Activated CD4-positive, alpha-beta T cell treated with anti-CD3 and anti-CD28 coated beads, Interleukin-2, amount 50 U/mL, for 4 hours (primary cell): ENCODE measurements around the gene DCDC2B.
A peak's percentile ranks its signal among the peaks of the same experiment; 100 is the strongest.
"Not testable (repeated sequence)": the region's sequence is repeated elsewhere in the genome, so short reads cannot be mapped to it uniquely, and the experiment has no call there.

Experiments
- DNase-seq, 2 experiments: peaks; one replicate each; pipeline ENCODE4 v3.0.0-alpha.2; 2020

The DCDC2B gene

GRCh38 chr1:32228771-32229170 is 19.9 kb downstream of the DCDC2B start:
- no peak for DNase-seq

DNA sequence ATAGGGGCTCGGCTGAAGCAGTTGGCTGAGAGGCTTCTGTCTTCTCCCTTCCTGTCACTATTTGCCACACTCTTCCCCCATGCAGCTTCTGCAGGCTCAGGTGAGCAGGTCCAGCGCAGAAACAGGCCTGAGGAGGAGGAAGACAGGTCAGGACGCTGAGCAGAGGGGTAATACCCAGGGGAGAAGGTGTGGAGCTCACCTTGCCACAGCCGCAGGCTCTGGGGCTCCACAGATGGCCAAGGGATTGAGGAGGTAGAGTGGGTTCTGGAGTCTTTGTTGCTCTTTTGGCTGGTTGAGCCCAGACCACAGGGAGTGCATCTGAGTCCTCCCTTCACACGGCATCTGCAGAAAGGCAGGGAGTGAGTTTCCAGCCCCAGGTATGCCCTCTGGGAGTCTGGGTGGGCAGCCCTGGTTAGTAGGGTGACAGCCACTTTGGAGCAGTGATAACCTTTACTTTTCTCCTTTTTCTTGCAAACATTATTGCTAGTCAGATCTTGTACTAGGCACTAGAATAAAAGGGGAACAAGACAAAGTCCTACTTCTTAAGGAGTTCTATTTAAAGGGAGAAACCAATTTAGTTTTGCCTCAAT is 23.0 kb downstream of the DCDC2B start:
- no peak for DNase-seq

DNA sequence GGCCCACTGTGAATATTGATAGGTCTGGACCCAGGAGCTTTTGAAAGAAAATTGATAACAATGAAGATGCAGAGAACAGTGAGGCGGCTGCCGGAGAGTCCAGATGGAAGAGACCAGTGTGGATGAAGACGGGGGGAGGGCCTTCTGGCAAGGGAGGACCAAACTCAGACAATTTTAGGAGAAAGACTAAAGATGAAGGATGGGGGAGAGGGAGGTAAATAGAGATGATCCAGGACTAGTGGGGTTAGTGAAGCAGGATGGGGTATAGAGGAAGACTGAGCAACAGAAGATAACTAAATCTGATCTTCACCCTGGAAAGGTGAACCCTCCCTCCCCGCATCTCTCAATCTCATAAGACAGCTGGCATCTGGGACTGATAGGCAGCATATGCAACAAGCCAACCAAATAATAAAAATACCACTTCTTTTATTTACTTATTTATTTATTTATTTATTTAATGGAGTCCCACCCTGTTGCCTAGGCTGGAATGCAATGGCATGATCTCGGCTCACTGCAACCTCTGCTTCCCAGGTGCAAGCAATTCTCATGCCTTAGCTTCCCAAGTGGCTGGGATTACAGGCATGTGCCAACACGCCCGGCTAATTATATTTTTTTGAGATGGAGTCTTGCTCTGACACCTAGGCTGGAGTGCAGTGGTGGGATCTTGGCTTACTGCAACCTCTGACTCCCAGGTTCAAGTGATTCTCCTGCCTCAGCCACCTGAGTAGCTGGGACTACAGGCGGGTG is 23.8 kb downstream of the DCDC2B start:
- DNase-seq, result no peak

GRCh38 chr1:32234792-32235191 is 25.9 kb downstream of the DCDC2B start:
- no peak for DNase-seq

DNA sequence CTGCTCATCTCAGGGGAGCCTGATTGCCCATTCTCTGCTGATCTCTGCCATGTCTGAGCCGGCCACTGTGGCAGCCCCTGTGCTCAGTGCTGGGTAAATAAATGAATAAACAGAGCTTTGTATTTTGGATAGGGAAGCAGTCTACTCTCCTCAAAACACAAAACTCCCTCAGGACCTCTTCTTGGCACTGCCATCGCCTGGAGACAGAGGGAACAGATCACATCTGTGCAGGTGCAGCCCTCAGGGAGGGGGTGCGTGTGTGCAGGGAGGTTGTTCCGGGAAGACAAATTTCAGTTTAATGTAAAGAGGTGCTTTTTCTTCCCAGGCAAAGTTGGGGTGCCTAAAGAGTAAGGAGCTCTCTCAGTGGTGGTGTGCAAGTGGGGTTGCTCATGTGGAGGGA is 30.4 kb downstream of the DCDC2B start:
- no peak for DNase-seq

- no peak for DNase-seq
Measured at GRCh38 chr1:32239790-32240139, 30.9 kb downstream of the DCDC2B start.

GRCh38 chr1:32240140-32240951 is 31.5 kb downstream of the DCDC2B start:
- DNase-seq, result peak; percentile 45 to 47

DNA sequence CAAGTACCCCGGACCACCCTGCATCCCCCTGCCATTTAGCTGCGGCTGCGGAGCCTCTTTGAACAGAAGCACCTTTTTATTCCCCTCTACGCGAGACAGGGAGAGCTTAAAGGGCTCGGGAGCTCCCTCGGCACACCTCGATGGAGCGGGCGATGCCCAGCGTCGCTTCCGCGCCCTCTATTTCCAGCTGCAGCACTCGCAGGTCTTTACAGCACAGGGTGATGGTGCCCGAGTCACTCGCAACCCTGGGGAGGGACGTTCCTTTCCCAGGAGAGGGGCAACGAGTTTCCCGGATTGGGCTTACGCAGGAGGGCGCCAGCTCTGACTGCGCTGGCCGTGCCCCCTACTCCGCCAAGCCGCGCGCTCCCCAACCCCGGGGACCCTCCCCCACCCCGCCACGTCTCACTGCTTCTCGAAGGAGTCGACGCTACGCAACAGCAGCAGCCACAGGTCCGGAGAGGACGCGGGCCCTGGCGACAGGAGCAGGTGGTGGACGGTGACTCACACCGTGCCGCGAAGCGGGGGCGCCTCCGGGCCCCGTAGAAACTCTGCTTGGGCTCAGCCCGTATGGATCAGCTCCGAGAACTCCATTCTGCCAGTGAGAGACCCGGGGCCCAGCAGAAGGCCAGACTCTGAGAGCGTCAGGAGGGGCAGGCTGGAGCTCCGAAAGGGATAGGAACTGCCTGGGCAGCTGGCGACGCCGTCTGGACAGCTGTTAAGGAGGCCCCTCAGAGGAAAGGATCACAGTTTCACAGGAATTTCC is 32.3 kb downstream of the DCDC2B start:
- DNase-seq, result peak in 1 of 2 experiments; percentile 21

DNA sequence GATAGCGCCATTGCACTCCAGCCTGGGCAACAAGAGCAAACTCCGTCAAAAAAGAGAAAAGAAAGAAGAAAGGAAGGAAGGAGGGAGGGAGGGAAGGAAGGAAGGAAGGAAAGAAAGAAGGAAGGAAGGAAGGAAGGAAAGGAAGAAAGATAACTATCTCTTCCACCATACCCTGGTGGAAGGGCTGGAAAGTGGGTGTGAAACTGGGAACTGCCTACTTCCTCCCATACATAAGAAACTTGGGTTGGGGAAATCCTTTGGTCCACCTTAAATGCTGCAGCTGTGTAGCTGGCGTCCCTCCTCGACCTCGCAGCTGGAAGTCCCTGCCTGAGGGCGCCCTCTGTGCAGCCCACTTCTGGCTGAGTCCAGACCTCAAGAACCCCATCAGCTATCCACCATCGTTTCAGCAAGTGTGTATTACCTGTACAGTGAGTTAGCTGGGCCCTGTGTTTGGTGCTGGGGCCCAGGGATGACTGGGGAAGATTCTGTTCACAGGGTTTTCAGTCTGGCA is 33.5 kb downstream of the DCDC2B start:
- DNase-seq, result no peak

DNA sequence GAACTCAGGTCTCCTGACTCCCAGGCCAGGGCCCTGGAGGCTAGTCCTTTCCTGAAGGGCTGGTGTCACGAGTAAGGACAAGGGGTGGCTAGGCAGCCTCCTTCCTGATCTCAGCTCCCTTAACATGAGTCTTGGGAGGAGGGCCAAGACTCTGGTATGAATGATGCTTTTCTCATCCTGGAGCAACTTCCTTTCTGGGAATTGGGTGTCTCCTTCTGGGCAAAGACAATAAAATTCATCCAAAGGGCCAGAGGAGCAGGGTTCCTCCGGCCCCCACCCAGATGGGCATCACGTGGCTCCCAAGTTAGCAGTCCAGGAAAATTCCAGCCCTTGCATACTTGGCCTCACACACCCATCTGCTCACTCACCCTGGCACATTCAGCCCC is 38.0 kb downstream of the DCDC2B start, which contains the start of gene FAM167B:
Gene FAM167B (plus strand): TSS at position 335 of the 386 bp plus-strand sequence. CDS start 200 bp downstream, outside the sequence.
- no peak for DNase-seq

DNA sequence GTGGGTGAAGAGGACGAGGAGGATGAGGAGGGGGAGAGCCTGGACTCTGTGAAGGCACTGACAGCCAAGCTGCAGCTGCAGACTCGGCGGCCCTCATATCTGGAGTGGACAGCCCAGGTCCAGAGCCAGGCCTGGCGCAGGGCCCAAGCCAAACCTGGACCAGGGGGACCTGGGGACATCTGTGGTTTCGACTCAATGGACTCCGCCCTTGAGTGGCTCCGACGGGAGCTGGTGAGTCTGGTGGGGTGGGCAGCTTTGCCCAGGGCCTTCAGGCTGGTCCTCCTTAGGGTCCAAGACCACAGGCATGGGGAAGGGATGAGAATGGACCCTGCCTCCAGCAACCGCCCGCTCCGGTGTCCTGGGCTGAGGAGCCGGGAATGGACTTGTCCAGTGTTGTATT is 38.6 kb downstream of the DCDC2B start:
- no peak for DNase-seq

- DNase-seq, result peak; percentile 66 to 68
Measured at GRCh38 chr1:32247983-32248889, 39.3 kb downstream of the DCDC2B start.

GRCh38 chr1:32249831-32250525 is 41.1 kb downstream of the DCDC2B start:
- DNase-seq, result peak; percentile 75 to 76

DNA sequence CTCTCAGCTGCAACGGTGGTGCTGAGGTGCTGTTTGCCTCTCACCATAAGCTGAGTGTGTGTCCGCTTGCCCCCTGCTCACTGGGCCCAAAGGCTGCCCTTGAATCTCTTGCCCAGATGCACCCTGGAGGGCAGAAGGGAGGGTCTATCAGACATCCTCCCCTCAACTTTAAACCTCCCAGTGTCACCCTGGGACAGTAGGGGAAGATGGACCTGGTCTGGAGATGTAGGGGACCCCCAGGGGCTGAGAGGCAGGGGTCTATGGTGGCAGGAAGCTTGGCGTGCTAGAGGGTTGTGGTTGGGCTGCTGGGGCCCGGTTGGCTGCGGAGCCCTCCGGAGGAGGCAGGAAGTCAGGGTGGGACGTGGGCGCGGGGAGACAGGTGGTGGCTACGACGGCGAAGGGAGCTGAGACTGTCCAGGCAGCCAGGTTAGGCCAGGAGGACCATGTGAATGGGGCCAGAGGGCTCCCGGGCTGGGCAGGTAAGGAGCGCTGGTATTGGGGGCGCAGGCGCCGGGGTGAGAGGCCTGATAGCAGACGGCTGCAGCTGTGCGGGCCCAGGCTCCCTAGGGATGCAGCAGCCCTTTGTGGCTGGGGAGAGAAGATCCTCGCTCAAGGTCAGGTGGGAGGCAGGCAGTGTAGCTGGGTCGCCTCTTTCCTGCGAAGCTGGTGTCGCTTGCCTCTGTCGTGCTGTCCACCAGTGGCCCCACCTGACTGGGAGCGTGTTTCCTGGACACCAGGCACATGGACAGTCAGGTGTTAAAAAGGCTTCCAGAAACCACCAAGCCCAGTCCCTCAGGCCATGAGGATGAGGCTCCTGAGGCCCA is 42.2 kb downstream of the DCDC2B start, which contains the start of gene LCK:
Gene LCK (plus strand): TSS at position 373 of the 824 bp plus-strand sequence. CDS start 23,065 bp downstream, outside the sequence.
- DNase-seq, result peak; percentile 50 to 58

DNA sequence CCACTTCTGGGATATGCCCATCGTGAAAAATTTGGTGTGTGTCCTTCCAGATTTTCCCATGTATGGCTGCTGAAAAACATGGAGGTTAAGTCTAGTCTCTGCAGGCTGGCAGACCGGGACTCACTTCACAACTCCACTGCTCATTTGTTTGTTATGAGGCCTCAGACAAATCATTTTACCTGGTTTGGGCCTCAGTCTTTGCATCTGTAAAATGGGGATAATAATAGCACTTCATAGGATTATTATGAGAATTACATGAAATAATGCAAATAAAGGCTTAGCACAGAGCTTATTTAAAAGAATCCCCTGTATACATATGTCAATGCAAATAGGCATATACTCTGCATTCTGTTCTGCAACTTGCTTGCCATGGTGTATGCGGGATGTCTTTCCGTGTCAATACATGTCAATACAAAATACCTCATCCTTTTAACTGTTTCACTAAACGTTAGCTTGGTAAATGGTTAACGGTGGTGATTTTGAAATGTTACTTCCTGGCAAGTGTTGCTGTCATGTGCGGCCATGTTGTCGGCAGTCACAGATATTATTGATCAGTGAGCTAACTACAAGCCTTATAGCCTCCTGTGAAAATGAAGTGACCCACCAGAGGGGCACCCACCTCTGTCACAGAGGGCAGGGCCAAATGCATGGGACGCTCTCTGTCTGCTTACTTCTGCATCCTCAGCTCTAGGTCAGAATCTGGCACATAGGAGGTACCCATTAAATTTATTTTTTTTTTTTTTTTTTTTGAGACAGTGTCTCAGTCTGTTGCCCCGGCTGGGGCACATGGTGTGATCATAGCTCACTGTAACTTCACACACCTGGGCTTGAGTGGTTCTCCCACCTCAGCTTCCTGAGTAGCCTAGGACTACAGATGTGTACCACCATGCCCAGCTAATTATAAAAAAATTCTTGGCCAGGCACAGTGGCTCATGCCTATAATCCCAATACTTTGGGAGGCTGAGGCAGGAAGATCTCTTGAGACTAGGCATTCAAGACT is 46.5 kb downstream of the DCDC2B start:
- DNase-seq, result no peak

DNA sequence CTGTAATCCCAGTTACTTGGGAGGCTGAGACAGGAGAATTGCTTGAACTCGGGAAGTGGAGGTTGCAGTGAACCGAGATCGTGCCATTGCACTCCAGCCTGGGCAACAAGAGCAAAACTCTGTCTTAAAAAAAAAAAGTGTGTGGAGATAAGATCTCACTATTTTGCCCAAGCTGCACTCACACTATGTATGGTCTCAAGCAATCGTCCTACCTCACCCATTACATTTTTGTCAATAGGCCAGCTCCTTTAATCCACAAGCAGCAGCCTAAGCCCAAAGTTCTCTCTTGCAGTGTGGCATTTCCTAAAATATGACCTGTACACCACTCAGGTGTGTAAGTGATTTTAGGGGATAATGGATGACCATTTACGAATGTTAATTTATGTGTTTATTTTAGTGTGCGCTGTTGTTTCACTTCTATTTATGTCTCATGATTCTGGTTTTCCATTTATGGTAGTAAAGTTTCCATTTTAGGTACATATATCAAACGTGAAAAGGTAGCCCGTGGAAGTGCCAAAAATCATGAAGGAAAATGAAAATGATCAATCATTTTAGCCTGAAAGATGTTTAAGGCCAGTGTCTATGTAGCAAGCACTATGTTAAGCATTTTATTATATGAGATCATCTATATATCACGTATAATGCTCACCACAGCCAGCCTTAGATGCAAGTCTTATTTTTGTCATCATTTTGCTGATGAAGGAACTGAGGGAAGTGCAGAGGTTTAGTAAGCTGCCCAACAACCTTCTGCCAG is 47.8 kb downstream of the DCDC2B start:
- DNase-seq, result no peak

DNA sequence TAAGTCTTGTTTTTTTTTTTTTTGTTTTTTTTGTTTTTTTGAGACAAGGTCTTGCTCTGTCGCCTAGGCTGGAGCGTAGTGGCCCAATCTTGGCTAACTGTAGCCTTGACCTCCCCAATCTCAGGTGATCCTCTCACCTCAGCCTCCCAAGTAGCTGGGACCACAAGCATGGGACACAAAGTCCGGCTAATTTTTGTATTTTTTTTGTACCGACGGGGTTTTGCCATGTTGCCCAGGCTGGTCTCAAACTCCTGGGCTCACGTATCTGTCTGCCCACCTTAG is 48.3 kb downstream of the DCDC2B start:
- DNase-seq, result no peak

DNA sequence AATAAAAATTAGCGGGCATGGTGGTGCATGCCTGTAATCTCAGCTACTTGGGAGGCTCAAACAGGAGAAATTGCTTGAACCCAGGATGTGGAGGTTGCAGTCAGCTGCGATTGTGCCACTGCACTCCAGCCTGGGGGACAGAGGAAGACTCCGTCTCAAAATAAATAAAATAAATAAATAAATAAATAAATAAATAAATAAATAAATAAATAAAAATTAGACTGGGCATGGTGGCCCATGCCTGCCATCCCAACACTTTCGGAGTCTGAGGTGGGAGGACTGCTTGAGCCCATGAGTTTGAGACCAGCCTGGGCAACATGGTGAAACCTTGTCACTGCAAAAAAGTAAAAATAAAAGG is 54.3 kb downstream of the DCDC2B start:
- not testable (repeated sequence) for DNase-seq
